OCI-LY1 (cell line): Measurements from ENCODE around the gene SAC3D1.

Source experiments
- H2AFZ ChIP-seq: fragments of 200-600 bp; sonication (generic), shearing (Covaris generic); 2 replicates; pipeline ENCODE4 v1.6.0; 2014; ENCODE audit warnings: antibody characterized with exemption, mild to moderate bottlenecking, low read length
- H3F3A ChIP-seq: fragments of 200-600 bp; sonication (generic), shearing (Covaris generic); 2 replicates; pipeline ENCODE4 v1.6.0; 2014; ENCODE audit warnings: mild to moderate bottlenecking, antibody characterized with exemption, low read length, moderate library complexity; ENCODE audit not compliant: insufficient read depth
- H3K27ac ChIP-seq: fragments of 200-600 bp; sonication (generic); 2 replicates; pipeline ENCODE4 v1.5.1; 2014; ENCODE audit warnings: low read length, mixed run types, mild to moderate bottlenecking, low read depth; ENCODE audit not compliant: poor library complexity, severe bottlenecking
- H3K27me3 ChIP-seq: fragments of 200-600 bp; sonication (generic); 2 replicates; pipeline ENCODE4 v1.6.0; 2014; ENCODE audit warnings: antibody characterized with exemption, mild to moderate bottlenecking, low read length, moderate library complexity; ENCODE audit not compliant: insufficient read depth
- H3K36me3 ChIP-seq: fragments of 200-600 bp; sonication (generic); 2 replicates; pipeline ENCODE4 v1.6.1; 2014; ENCODE audit warnings: mild to moderate bottlenecking, antibody characterized with exemption, low read length, moderate library complexity, mixed read lengths; ENCODE audit not compliant: insufficient read depth
- H3K4me1 ChIP-seq: fragments of 200-600 bp; sonication (generic); 2 replicates; pipeline ENCODE4 v1.5.1; 2014; ENCODE audit warnings: mild to moderate bottlenecking, low read length, moderate library complexity; ENCODE audit not compliant: insufficient read depth, severe bottlenecking
- H3K4me2 ChIP-seq: fragments of 200-600 bp; sonication (generic), shearing (Covaris generic); 2 replicates; pipeline ENCODE4 v1.6.1; 2014; ENCODE audit warnings: low read length
- H3K4me3 ChIP-seq: fragments of 200-600 bp; sonication (generic); 2 replicates; pipeline ENCODE4 v1.5.1; 2014; ENCODE audit warnings: low read length, low read depth, mild to moderate bottlenecking, mixed read lengths; ENCODE audit not compliant: poor library complexity, severe bottlenecking
- H3K79me2 ChIP-seq: fragments of 200-600 bp; shearing (Covaris generic); 2 replicates; pipeline ENCODE4 v1.6.1; 2016; ENCODE audit warnings: mixed run types, low read length, mixed read lengths; ENCODE audit not compliant: insufficient read depth
- H3K9ac ChIP-seq: fragments of 200-600 bp; sonication (generic), shearing (Covaris generic); 2 replicates; pipeline ENCODE4 v1.6.1; 2014; ENCODE audit warnings: mild to moderate bottlenecking, low read length, mixed read lengths
- H3K9me2 ChIP-seq: fragments of 200-600 bp; sonication (generic), shearing (Covaris generic); 2 replicates; pipeline ENCODE4 v1.6.1; 2014; ENCODE audit warnings: low read depth, mild to moderate bottlenecking, low read length, mixed read lengths
- H3K9me3 ChIP-seq: fragments of 200-600 bp; shearing (Covaris generic); 2 replicates; pipeline ENCODE4 v1.6.1; 2014; ENCODE audit warnings: low read length, mixed read lengths
- H4K20me1 ChIP-seq: fragments of 200-600 bp; sonication (generic), shearing (Covaris generic); 2 replicates; pipeline ENCODE4 v1.6.0; 2016; ENCODE audit warnings: mild to moderate bottlenecking, low read length; ENCODE audit not compliant: insufficient read depth
- CTCF ChIP-seq: fragments of 200-600 bp; sonication (generic), shearing (Covaris generic); IDR thresholded peaks from 2 replicates; pipeline ENCODE4 v1.5.1; 2017; ENCODE audit warnings: mild to moderate bottlenecking, antibody characterized with exemption, low read length, moderate library complexity, mixed read lengths
- EZH2 ChIP-seq: fragments of 200-600 bp; sonication (generic), shearing (Covaris generic); IDR thresholded peaks from 2 replicates; pipeline ENCODE4 v1.8.0; 2017; ENCODE audit warnings: borderline replicate concordance, mixed run types, mild to moderate bottlenecking, antibody characterized with exemption, low read length, moderate library complexity, mixed read lengths

SAC3D1 gene

GRCh38 chr11:65045061-65045460 is 4.1 kb downstream of the SAC3D1 start:
- TF ChIP-seq CTCF = no peak
- no peak for TF ChIP-seq EZH2
- Histone ChIP-seq H3K27me3 (no peaks in the 10 kb centered on the region), H3K79me2 (no peaks in the 10 kb centered on the region), H3K27ac (no peak overlapping the region), H3K4me1 (peaks cover 23% of the 10 kb centered on the region), H3F3A (no peaks in the 10 kb centered on the region), H2AFZ (no peak overlapping the region), H3K9ac (no peak overlapping the region), H3K9me3 (no peaks in the 10 kb centered on the region), H3K9me2 (no peaks in the 10 kb centered on the region), H3K4me3 (no peak overlapping the region), H3K4me2 (no peak overlapping the region), H3K36me3 (peaks cover 20% of the 10 kb centered on the region), H4K20me1 (no peaks in the 10 kb centered on the region)

- Histone ChIP-seq H3K9me2 (no peaks in the 10 kb centered on the region), H3K4me1 (peaks cover 17% of the 10 kb centered on the region), H3F3A (no peaks in the 10 kb centered on the region), H3K27me3 (no peaks in the 10 kb centered on the region), H3K9ac (no peak overlapping the region), H2AFZ (no peak overlapping the region), H3K4me3 (no peak overlapping the region), H3K9me3 (no peaks in the 10 kb centered on the region), H3K36me3 (peaks cover 20% of the 10 kb centered on the region), H3K79me2 (no peaks in the 10 kb centered on the region), H4K20me1 (no peaks in the 10 kb centered on the region), H3K4me2 (no peak overlapping the region), H3K27ac (no peak overlapping the region)
- TF ChIP-seq CTCF (no peak), EZH2 (no peak)
Observed at GRCh38 chr11:65045728-65046127, 4.7 kb downstream of the SAC3D1 start.

GRCh38 chr11:65047581-65048422 is 6.8 kb downstream of the SAC3D1 start:
- Histone ChIP-seq H3K9ac (no peak overlapping the region), H3K79me2 (no peaks in the 10 kb centered on the region), H4K20me1 (no peaks in the 10 kb centered on the region), H3F3A (no peaks in the 10 kb centered on the region), H2AFZ (no peak overlapping the region), H3K4me1 (peaks cover 6% of the 10 kb centered on the region), H3K9me2 (no peaks in the 10 kb centered on the region), H3K36me3 (peaks cover 20% of the 10 kb centered on the region), H3K4me2 (peak overlapping the region; percentile 34; the same call in 1 of the 2 replicates), H3K4me3 (peak overlapping the region; percentile 22), H3K27me3 (no peaks in the 10 kb centered on the region), H3K27ac (no peak overlapping the region), H3K9me3 (no peaks in the 10 kb centered on the region)
- no peak for TF ChIP-seq CTCF
- TF ChIP-seq EZH2 = no peak
